Endothelial cell of hepatic sinusoid (primary cell): ENCODE measurements around the gene ARPC1B.

Source experiments
- in situ Hi-C: cut with HindIII; loops from 2 replicates; pipeline ENCODE4 v1.10.0; 2017; ENCODE audit warnings: low sequenced_read_pairs

The ARPC1B gene

DNA sequence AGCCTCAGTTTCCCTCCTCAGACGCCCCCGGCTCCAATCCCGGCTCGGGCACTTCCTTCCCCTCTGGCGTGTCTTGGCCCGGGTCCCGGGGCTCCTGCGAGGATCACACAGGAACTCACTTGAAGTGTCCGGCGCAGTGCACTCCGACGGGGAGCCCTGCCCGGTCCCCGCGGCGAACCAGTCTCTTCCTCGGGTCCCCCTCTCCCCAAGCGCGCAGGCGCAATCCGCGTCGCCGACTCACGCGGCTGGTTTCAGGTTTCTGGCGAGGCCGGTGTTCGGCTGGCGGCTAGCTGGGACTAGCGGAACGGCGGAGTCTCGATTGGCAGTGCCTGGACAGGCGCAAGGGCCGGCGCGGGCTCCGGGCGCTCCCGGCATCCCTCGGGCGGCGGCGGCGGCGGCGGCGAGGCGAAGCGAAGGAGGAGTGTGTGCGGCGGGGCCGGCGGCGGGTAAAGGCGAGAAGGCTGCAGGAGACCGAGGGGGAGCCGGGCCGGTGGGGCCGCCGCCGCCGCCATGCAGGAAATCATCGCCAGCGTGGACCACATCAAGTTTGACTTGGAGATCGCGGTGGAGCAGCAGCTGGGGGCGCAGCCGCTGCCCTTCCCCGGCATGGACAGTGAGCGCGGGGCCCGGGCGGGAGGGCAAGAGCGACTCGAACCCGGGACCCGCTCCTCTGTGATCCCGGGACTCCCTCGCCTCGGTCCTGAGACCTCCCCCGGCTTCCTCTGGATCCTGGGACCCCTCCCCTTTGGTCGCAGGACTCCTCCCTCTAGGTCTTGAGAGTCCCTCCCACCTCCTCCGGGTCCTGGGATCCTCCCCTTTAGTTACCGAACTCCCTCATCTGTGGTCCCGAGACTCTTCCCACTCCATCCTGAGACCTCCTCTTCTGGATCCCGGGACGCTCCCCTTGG, 64.3 kb downstream of the ARPC1B start, which contains the start of the genes CPSF4 and PTCD1:
TSS of gene CPSF4 (plus strand) at position 371 of the 908 bp plus-strand sequence. CDS start at position 511, 140 bp downstream.
TSS of gene PTCD1 (minus strand) at position 226 of the 908 bp plus-strand sequence. CDS start 3,556 bp downstream, outside the sequence.
- in situ Hi-C loops = no loop called here

DNA sequence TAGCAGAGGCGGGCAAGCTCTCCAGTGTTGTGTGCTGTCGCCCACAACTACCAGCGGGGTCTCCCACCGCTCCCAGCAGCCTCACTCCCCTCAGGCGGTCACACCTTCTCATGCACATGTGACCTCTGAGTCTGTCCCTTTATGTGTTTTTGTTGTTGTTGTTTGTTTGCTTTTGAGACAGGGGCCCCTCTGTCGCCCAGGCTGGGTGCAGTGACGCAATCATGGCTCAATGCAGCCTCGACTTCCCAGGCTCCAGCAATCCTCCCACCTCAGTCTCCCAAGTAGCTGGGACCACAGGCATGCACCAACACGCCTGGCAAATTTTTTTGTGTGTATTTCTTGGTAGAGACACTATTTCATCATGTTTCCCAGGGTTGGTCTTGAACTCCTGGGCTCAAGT, 65.7 kb downstream of the ARPC1B start:
- in situ Hi-C loops = no loop called here
